ENCODE results near the gene MOB4. TPM values are rescaled to one million over a fixed set of nuclear protein-coding genes. Genes with fewer than 3 reads are reported as not detected.
A peak's percentile ranks its signal among the peaks of the same experiment; 100 is the strongest.
"Not testable (repeated sequence)": the region's sequence is repeated elsewhere in the genome, so short reads cannot be mapped to it uniquely, and the experiment has no call there.

The MOB4 gene
- total RNA-seq, 1 donor from 2014 or later = 31.0 TPM

DNA sequence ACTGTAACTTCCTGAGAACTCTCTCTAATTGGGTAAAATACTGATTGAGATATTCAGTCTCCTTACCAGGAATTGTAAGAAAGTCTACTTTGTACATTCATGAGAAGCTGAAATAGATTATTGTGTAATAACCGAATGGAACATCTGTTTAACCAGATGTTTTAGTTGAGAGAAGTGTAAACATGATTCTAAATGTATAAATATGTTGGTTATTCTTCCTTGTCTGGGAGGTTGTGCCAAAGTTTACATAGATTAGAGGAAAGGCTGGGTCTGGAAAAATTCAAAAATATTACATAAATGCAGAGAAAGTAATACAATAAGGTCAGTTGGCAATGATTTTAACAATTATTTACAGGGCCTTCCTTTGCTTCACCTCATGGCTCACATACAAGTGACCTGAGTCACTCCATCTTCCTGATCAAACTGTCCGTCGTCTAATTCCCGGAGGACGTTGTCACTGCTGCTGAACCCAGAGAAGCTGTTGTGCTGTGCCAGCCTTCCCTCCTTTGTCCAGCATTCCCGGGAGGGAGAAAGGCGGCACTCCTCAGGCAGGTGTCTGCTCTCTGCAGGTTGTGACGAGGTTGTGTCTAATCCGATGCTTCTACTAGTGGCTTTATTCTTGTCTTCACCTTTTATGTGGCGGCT, 55.9 kb downstream of the MOB4 start:
- TF ChIP-seq, protein P1, sequence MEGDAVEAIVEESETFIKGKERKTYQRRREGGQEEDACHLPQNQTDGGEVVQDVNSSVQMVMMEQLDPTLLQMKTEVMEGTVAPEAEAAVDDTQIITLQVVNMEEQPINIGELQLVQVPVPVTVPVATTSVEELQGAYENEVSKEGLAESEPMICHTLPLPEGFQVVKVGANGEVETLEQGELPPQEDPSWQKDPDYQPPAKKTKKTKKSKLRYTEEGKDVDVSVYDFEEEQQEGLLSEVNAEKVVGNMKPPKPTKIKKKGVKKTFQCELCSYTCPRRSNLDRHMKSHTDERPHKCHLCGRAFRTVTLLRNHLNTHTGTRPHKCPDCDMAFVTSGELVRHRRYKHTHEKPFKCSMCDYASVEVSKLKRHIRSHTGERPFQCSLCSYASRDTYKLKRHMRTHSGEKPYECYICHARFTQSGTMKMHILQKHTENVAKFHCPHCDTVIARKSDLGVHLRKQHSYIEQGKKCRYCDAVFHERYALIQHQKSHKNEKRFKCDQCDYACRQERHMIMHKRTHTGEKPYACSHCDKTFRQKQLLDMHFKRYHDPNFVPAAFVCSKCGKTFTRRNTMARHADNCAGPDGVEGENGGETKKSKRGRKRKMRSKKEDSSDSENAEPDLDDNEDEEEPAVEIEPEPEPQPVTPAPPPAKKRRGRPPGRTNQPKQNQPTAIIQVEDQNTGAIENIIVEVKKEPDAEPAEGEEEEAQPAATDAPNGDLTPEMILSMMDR (IDR thresholded peaks at IDR 0.05; ENCODE audit: unreplicated experiment) = no peak
- peaks cover 2% of the 10 kb centered on the region for H3K4me1 Mint-ChIP-seq (ENCODE audit: unreplicated experiment)
- DNase-seq (ENCODE audit: low spot score) = no peak

DNA sequence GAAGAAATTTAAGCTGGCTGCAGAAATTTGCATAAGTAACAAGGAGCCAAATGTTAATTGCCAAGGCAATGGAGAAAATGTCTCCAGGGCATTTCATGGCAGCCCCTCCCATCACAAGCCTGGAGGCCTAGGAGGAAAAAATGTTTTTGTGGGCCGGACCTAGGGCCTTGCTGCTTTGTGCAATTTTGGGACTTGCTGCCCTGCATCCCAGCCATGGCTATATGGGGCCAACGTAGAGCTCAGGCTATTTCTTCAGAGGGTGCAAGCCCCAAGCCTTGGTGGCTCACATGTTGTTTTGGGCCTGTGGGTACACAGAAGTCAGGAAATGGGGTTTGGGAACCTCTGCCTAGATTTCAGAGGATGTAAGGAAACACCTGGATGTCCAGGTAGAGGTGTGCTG, 57.7 kb downstream of the MOB4 start:
- Mint-ChIP-seq H3K9me3 (ENCODE audit: unreplicated experiment) (peaks cover 16% of the 10 kb centered on the region), H3K4me3 (ENCODE audit: unreplicated experiment) (no peak overlapping the region), H3K36me3 (ENCODE audit: low read depth, unreplicated experiment) (peaks cover 48% of the 10 kb centered on the region), H3K27me3 (ENCODE audit: unreplicated experiment) (peaks cover 6% of the 10 kb centered on the region), H3K27ac (ENCODE audit: unreplicated experiment) (no peak overlapping the region), H3K4me1 (ENCODE audit: unreplicated experiment) (peaks cover 11% of the 10 kb centered on the region)
- TF ChIP-seq, protein P1 (IDR thresholded peaks at IDR 0.05; ENCODE audit: unreplicated experiment) = no peak
- no peak for DNase-seq (ENCODE audit: low spot score)

More for the DNA sequence above, 55.9 kb downstream of the MOB4 start:
- Mint-ChIP-seq H3K27ac (ENCODE audit: unreplicated experiment) (no peak overlapping the region), H3K27me3 (ENCODE audit: unreplicated experiment) (peaks cover 6% of the 10 kb centered on the region), H3K4me3 (ENCODE audit: unreplicated experiment) (peak overlapping the region; percentile 70), H3K9me3 (ENCODE audit: unreplicated experiment) (peaks cover 16% of the 10 kb centered on the region), H3K36me3 (ENCODE audit: low read depth, unreplicated experiment) (peaks cover 54% of the 10 kb centered on the region)

DNA sequence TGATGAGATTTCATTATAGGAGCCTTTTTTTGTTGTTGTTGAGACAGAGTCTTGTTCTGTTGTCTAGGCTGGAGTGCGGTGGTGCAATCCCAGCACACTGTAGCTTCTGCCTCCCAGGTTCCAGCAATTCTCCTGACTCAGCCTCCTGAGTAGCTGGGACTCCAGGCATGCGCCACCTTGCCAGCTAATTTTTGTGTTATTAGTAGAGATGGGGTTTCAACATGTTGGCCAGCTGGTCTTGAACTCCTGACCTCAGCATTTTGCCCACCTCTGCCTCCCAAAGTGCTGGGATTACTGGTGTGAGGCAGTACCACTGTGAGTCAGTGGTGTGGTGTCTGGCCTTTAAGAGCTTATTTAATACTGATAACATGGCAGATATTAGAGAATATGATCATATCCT, 60.1 kb downstream of the MOB4 start:
- peaks cover 43% of the 10 kb centered on the region for H3K36me3 Mint-ChIP-seq (ENCODE audit: low read depth, unreplicated experiment)
- H3K4me3 Mint-ChIP-seq (ENCODE audit: unreplicated experiment) = peak overlapping the region; percentile 19
- H3K9me3 Mint-ChIP-seq (ENCODE audit: unreplicated experiment) = peaks cover 16% of the 10 kb centered on the region
- TF ChIP-seq, protein P1 (IDR thresholded peaks at IDR 0.05; ENCODE audit: unreplicated experiment) = no peak
- no peak overlapping the region for H3K27ac Mint-ChIP-seq (ENCODE audit: unreplicated experiment)
- H3K4me1 Mint-ChIP-seq (ENCODE audit: unreplicated experiment) = peaks cover 11% of the 10 kb centered on the region
- H3K27me3 Mint-ChIP-seq (ENCODE audit: unreplicated experiment) = peaks cover 6% of the 10 kb centered on the region
- DNase-seq (ENCODE audit: low spot score) = no peak

DNA sequence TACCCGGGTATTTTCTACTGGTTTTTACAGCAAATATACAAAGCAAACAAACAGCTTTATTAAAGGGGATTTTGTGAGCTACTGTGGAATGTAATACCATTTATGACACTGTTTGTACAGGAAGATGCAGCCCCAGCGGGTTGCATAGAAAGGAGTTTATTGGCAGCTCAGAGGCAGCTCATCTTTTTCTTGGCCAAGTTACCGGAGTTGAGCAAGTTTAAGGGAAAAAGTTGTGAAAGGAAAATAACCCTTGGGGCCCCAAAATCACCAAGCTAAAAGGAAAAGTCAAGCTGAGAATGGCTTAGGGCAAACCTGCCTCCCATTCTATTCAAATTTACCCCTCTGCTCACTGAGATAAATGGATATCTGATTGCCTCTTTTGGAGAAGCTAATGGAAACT, 60.8 kb downstream of the MOB4 start:
- Mint-ChIP-seq H3K27ac (ENCODE audit: unreplicated experiment) (no peak overlapping the region), H3K9me3 (ENCODE audit: unreplicated experiment) (peaks cover 16% of the 10 kb centered on the region), H3K4me3 (ENCODE audit: unreplicated experiment) (no peak overlapping the region), H3K27me3 (ENCODE audit: unreplicated experiment) (peaks cover 6% of the 10 kb centered on the region), H3K36me3 (ENCODE audit: low read depth, unreplicated experiment) (peaks cover 38% of the 10 kb centered on the region), H3K4me1 (ENCODE audit: unreplicated experiment) (peaks cover 11% of the 10 kb centered on the region)
- TF ChIP-seq, protein P1 (IDR thresholded peaks at IDR 0.05; ENCODE audit: unreplicated experiment) = no peak
- no peak for DNase-seq (ENCODE audit: low spot score)

DNA sequence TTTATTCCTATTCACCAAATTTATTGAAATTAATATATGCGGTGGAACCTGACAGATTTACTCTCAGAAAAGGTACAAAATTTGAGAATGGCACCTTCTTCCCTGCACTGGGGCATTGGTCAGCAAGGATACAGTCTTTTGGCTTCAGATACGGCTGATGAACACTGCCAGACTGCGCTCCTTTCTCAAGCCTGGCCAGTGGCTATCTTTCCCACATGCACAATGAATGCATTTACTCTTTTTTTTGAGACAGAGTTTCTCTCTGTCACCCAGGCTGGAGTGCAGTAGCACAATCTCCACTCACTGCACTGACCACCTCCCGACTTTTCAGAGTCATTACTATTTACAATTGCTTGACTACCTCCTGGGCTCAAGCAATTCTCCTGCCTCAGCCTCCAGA, 61.6 kb downstream of the MOB4 start:
- H3K27me3 Mint-ChIP-seq (ENCODE audit: unreplicated experiment) = peaks cover 6% of the 10 kb centered on the region
- peaks cover 30% of the 10 kb centered on the region for H3K36me3 Mint-ChIP-seq (ENCODE audit: low read depth, unreplicated experiment)
- no peak overlapping the region for H3K27ac Mint-ChIP-seq (ENCODE audit: unreplicated experiment)
- H3K4me1 Mint-ChIP-seq (ENCODE audit: unreplicated experiment) = peaks cover 11% of the 10 kb centered on the region
- no peak for DNase-seq (ENCODE audit: low spot score)
- TF ChIP-seq, protein P1 (IDR thresholded peaks at IDR 0.05; ENCODE audit: unreplicated experiment) = no peak
- peaks cover 16% of the 10 kb centered on the region for H3K9me3 Mint-ChIP-seq (ENCODE audit: unreplicated experiment)
- no peak overlapping the region for H3K4me3 Mint-ChIP-seq (ENCODE audit: unreplicated experiment)

DNA sequence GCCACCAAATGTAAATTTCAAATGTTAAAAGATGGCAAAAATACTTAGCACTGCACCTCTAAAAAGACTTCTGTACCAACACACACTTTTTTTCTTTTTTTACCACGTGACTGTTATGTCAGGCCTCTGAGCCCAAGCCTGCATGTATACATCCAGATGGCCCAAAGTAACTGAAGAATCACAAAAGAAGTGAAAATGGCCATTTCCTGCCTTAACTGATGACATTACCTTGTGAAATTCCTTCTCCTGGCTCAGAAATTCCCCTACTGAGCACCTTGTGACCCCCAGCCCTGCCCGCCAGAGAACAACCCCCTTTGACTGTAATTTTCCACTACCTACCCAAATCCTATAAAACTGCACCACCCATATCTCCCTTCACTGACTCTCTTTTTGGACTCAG, 62.4 kb downstream of the MOB4 start:
- Mint-ChIP-seq H3K4me1 (ENCODE audit: unreplicated experiment) (peaks cover 11% of the 10 kb centered on the region), H3K9me3 (ENCODE audit: unreplicated experiment) (peaks cover 11% of the 10 kb centered on the region), H3K36me3 (ENCODE audit: low read depth, unreplicated experiment) (peaks cover 22% of the 10 kb centered on the region)
- not testable (repeated sequence) for H3K27me3 Mint-ChIP-seq (ENCODE audit: unreplicated experiment); H3K4me3 Mint-ChIP-seq (ENCODE audit: unreplicated experiment); H3K27ac Mint-ChIP-seq (ENCODE audit: unreplicated experiment); DNase-seq (ENCODE audit: low spot score)

DNA sequence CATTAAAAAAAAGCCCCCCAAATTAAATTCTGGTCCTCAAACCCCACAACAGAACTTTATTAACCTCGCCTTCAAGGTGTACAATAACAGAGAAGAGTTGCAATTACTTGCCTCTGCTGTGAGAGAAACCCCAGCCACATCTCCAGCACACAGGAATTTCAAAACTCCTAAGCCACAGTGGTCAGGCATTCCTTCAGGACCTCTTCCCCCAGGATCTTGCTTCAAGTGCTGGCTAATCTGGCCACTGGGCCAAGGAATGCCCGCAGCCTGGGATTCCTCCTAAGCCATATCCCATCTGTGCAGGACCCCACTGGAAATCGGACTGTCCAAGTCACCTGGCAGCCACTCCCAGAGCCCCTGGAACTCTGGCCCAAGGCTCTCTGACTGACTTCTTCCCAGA, 64.3 kb downstream of the MOB4 start:
- H3K4me3 Mint-ChIP-seq (ENCODE audit: unreplicated experiment); H3K27ac Mint-ChIP-seq (ENCODE audit: unreplicated experiment); H3K36me3 Mint-ChIP-seq (ENCODE audit: low read depth, unreplicated experiment); DNase-seq (ENCODE audit: low spot score); H3K9me3 Mint-ChIP-seq (ENCODE audit: unreplicated experiment); H3K27me3 Mint-ChIP-seq (ENCODE audit: unreplicated experiment): not testable (repeated sequence)
- peaks cover 11% of the 10 kb centered on the region for H3K4me1 Mint-ChIP-seq (ENCODE audit: unreplicated experiment)

DNA sequence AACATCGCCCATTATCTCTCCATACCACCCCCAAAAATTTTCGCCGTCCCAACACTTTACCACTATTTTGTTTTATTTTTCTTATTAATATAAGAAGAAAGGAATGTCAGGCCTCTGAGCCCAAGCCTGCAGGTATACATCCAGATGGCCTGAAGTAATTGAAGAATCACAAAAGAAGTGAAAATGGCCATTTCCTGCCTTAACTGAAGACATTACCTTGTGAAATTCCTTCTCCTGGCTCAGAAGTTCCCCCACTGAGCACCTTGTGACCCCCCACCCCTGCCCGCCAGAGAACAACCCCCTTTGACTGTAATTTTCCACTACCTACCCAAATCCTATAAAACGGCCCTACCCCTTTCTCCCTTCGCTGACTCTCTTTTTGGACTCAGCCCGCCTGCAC, 71.4 kb downstream of the MOB4 start:
- H3K4me3 Mint-ChIP-seq (ENCODE audit: unreplicated experiment); H3K27ac Mint-ChIP-seq (ENCODE audit: unreplicated experiment); H3K9me3 Mint-ChIP-seq (ENCODE audit: unreplicated experiment); H3K4me1 Mint-ChIP-seq (ENCODE audit: unreplicated experiment); DNase-seq (ENCODE audit: low spot score); H3K27me3 Mint-ChIP-seq (ENCODE audit: unreplicated experiment): not testable (repeated sequence)
- H3K36me3 Mint-ChIP-seq (ENCODE audit: low read depth, unreplicated experiment) = peaks cover 24% of the 10 kb centered on the region
